HepG2 (cell line): ENCODE results near the gene ABCA2. TPM values are rescaled to one million over a fixed set of nuclear protein-coding genes. Genes with fewer than 3 reads are reported as not detected.

Experiments
- AHR ChIP-seq: IDR thresholded peaks from 2 replicates; pipeline ENCODE4 v1.6.1; 2018; ENCODE audit warnings: missing genetic modification reagents, missing compliant biosample characterization
- HNF1A ChIP-seq, 2 experiments: sonication (generic) in 1 of 2; formaldehyde crosslinking in 1 of 2; IDR thresholded peaks; 2 replicates each; pipeline versions ENCODE4 v1.4.0 to v1.6.1; 2016 to 2020; ENCODE audit warnings: borderline replicate concordance in 1 of 2, low read depth in 1 of 2, mild to moderate bottlenecking in 1 of 2, missing genetic modification reagents in 1 of 2
- KAT2B ChIP-seq: fragments of 150-350 bp; IDR thresholded peaks from 2 replicates; pipeline ENCODE4 v1.6.1; 2014; ENCODE audit warnings: low read depth, low read length, borderline replicate concordance
- KDM2A ChIP-seq: sonication (generic); formaldehyde crosslinking; IDR thresholded peaks from 2 replicates; pipeline ENCODE4 v1.4.0; 2020; ENCODE audit warnings: low read depth, missing genetic modification reagents, borderline replicate concordance
- KLF11 ChIP-seq: IDR thresholded peaks from 2 replicates; pipeline ENCODE4 v1.6.1; 2016; ENCODE audit warnings: missing compliant biosample characterization
- PAF1 ChIP-seq: IDR thresholded peaks from 2 replicates; pipeline ENCODE4 v1.6.1; 2016; ENCODE audit warnings: missing genetic modification reagents, missing compliant biosample characterization
- POLR2A ChIP-seq, 2 experiments: IDR thresholded peaks; 2 replicates each; pipeline ENCODE4 v1.6.1; 2011; ENCODE audit warnings: low read depth in 2 of 2, low read length in 2 of 2, mild to moderate bottlenecking in 1 of 2, moderate library complexity in 1 of 2; ENCODE audit not compliant: insufficient read depth in 1 of 2
- REPIN1 ChIP-seq: sonication (generic); formaldehyde crosslinking; IDR thresholded peaks from 2 replicates; pipeline ENCODE4 v1.8.0; 2022; ENCODE audit warnings: missing genetic modification reagents, low read depth, mild to moderate bottlenecking, borderline replicate concordance
- RFX5 ChIP-seq: IDR thresholded peaks from 2 replicates; pipeline ENCODE4 v1.6.1; 2011; ENCODE audit warnings: low read depth, low read length, improper control_type of control experiment
- TAF15 ChIP-seq: fragments of 200-400 bp; formaldehyde crosslinking; IDR thresholded peaks from one replicate; pipeline ENCODE4 v1.6.1; 2018; ENCODE audit warnings: mild to moderate bottlenecking, low read depth, low read length; ENCODE audit not compliant: poor library complexity, severe bottlenecking
- YY1 ChIP-seq: IDR thresholded peaks from 2 replicates; pipeline ENCODE4 v1.6.1; 2011; ENCODE audit warnings: low read length, low read depth, moderate library complexity, mild to moderate bottlenecking; ENCODE audit not compliant: insufficient read depth, insufficient replicate concordance
- ZNF264 ChIP-seq: sonication (generic); formaldehyde crosslinking; IDR thresholded peaks from 2 replicates; pipeline ENCODE4 v1.4.0; 2020; ENCODE audit warnings: missing genetic modification reagents
- ZNF564 ChIP-seq: sonication (generic); formaldehyde crosslinking; IDR thresholded peaks from 2 replicates; pipeline ENCODE4 v1.8.1; 2023; ENCODE audit warnings: mild to moderate bottlenecking, missing genetic modification reagents
- ZNF574 ChIP-seq: sonication (generic); formaldehyde crosslinking; IDR thresholded peaks from 2 replicates; pipeline ENCODE4 v1.4.0; 2020; ENCODE audit warnings: missing genetic modification reagents
- ZNF841 ChIP-seq: sonication (generic); formaldehyde crosslinking; IDR thresholded peaks from 2 replicates; pipeline ENCODE4 v1.8.1; 2023; ENCODE audit warnings: missing genetic modification reagents, borderline replicate concordance
- polyA plus RNA-seq, 8 experiments: library from polyadenylated mRNA; depleted of rRNA in 3 of 8; stranded (reverse) in 7 of 8; unstranded in 1 of 8; fragments of >200 nt; fragmentation: Illumina TruSeq in 4 of 8; extraction: Trizol in 4 of 8; gene quantifications; 2 replicates each; pipeline versions ENCODE4 v1.2.1 to v1.2.3, GENCODE V29; 2011 to 2016; ENCODE audit warnings: low read depth in 4 of 8, missing spikeins in 1 of 8, mixed read lengths in 1 of 8; ENCODE audit not compliant: insufficient read depth in 1 of 8
- total RNA-seq, 5 experiments: library from RNA; depleted of rRNA; stranded (reverse); fragments of >200 nt; fragmentation: Illumina TruSeq; extraction: Trizol; gene quantifications; 2 replicates each; pipeline ENCODE4 v1.2.3, GENCODE V29; 2016; ENCODE audit warnings: low read depth in 1 of 5
- TF ChIP-seq, protein P1 (sequence below): sonication (generic); formaldehyde crosslinking; IDR thresholded peaks from 2 replicates; pipeline ENCODE4; 2020; ENCODE audit warnings: missing genetic modification reagents, mild to moderate bottlenecking, borderline replicate concordance
- TF ChIP-seq, protein P2 (sequence below): IDR thresholded peaks from 2 replicates; pipeline ENCODE4 v1.6.1; 2018; ENCODE audit warnings: missing genetic modification reagents, mild to moderate bottlenecking, missing compliant biosample characterization
- TF ChIP-seq, protein P3 (sequence below): sonication (generic); formaldehyde crosslinking; IDR thresholded peaks from 2 replicates; pipeline ENCODE4 v1.4.0; 2020; ENCODE audit warnings: mild to moderate bottlenecking, missing genetic modification reagents

ABCA2 gene
- total and polyA plus RNA-seq, 2 of the 13 experiments (the other 11 are each of a cell fraction or from before 2014, with no cell fraction given) = 2.9 to 19.2 TPM

DNA sequence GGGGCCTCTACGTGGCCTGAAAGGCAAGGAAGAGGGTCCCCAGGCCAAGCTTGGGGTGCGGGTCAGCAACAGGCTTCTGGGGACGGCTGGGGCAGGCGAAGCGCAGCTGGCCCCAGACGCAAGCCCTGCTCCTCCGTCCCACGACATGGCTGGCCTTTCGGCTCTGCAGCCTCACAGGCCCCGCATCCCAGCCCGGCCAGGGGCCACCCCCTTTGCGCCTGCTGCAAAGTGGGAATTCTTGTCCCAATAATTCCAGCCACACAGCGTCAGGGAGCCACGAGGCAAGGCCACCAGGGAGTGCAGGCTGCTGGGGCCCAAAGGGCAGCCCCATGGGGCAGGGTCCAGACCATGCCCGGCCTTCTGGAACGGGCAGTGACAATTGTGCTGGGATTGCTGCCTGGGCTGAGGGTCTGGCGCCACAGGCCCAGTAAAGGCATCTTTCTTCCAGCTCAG is 26.9 kb upstream of the ABCA2 start (continued):
- no peak for TF ChIP-seq ZNF841 (CRISPR knock-in tag)
- TF ChIP-seq AHR = no peak
- TF ChIP-seq ZNF574 (CRISPR knock-in tag) = peak; percentile 9; the same call in 1 of the 2 replicates
- no peak for TF ChIP-seq KAT2B
- no peak for TF ChIP-seq KDM2A (CRISPR knock-in tag)
- no peak for TF ChIP-seq TAF15
- TF ChIP-seq ZNF264 (CRISPR knock-in tag) = peak; percentile 48; the same call in 1 of the 2 replicates
- TF ChIP-seq, protein P1, sequence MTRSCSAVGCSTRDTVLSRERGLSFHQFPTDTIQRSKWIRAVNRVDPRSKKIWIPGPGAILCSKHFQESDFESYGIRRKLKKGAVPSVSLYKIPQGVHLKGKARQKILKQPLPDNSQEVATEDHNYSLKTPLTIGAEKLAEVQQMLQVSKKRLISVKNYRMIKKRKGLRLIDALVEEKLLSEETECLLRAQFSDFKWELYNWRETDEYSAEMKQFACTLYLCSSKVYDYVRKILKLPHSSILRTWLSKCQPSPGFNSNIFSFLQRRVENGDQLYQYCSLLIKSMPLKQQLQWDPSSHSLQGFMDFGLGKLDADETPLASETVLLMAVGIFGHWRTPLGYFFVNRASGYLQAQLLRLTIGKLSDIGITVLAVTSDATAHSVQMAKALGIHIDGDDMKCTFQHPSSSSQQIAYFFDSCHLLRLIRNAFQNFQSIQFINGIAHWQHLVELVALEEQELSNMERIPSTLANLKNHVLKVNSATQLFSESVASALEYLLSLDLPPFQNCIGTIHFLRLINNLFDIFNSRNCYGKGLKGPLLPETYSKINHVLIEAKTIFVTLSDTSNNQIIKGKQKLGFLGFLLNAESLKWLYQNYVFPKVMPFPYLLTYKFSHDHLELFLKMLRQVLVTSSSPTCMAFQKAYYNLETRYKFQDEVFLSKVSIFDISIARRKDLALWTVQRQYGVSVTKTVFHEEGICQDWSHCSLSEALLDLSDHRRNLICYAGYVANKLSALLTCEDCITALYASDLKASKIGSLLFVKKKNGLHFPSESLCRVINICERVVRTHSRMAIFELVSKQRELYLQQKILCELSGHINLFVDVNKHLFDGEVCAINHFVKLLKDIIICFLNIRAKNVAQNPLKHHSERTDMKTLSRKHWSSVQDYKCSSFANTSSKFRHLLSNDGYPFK (CRISPR knock-in tag) = no peak
- no peak for TF ChIP-seq PAF1 (CRISPR knock-in tag)
- no peak; the same call in 1 of the 2 replicates for TF ChIP-seq KLF11
- no peak; the same call in 1 of the 2 replicates for TF ChIP-seq ZNF564 (CRISPR knock-in tag)
- TF ChIP-seq RFX5 = no peak
- TF ChIP-seq, protein P2, sequence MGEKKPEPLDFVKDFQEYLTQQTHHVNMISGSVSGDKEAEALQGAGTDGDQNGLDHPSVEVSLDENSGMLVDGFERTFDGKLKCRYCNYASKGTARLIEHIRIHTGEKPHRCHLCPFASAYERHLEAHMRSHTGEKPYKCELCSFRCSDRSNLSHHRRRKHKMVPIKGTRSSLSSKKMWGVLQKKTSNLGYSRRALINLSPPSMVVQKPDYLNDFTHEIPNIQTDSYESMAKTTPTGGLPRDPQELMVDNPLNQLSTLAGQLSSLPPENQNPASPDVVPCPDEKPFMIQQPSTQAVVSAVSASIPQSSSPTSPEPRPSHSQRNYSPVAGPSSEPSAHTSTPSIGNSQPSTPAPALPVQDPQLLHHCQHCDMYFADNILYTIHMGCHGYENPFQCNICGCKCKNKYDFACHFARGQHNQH (CRISPR knock-in tag) = no peak
- TF ChIP-seq YY1 = peak; percentile 55
- TF ChIP-seq POLR2A (IDR thresholded peaks at IDR 0.05; ENCODE audit: insufficient read depth in 1 of 2, low read depth in 2 of 2, low read length in 2 of 2) = peak in 1 of 2 experiments; percentile 44; a peak in 1 of 4 replicates
- TF ChIP-seq REPIN1 = 0 out of 2 replicates have a peak, but pooled peaks have one; percentile 8
- no peak for TF ChIP-seq HNF1A (IDR thresholded peaks at IDR 0.05; ENCODE audit: low read depth)
- TF ChIP-seq HNF1A (CRISPR knock-in tag; IDR thresholded peaks at IDR 0.05; ENCODE audit: borderline replicate concordance) = no peak
- TF ChIP-seq, protein P3, sequence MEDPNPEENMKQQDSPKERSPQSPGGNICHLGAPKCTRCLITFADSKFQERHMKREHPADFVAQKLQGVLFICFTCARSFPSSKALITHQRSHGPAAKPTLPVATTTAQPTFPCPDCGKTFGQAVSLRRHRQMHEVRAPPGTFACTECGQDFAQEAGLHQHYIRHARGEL (CRISPR knock-in tag) = no peak
